ENCODE measurements around the gene OPCML.

OPCML gene

GRCh38 chr11:133291780-133292179 lies 240.5 kb downstream of the OPCML start:
- DNase-seq (ENCODE audit: low spot score): no peak

DNA sequence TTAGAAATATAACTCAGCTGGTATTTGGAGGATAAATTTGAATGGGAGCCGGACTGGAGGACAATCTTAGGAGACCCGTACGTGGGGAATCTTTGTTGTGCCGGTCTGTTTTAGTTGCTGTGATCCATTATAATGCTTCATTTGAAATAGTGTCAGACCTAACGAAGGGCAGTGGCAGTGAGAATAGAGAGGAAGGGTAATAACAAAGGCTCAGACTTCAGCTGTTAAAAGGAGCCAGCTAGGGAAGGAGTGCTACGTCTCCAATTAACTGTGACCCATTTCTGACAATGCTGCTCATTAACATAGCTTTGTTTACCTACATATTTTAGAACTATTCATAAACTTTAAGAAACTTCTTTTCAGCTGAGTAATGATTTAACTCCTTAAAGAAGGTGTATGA lies 246.9 kb downstream of the OPCML start:
- no peak for DNase-seq (ENCODE audit: low spot score)

DNA sequence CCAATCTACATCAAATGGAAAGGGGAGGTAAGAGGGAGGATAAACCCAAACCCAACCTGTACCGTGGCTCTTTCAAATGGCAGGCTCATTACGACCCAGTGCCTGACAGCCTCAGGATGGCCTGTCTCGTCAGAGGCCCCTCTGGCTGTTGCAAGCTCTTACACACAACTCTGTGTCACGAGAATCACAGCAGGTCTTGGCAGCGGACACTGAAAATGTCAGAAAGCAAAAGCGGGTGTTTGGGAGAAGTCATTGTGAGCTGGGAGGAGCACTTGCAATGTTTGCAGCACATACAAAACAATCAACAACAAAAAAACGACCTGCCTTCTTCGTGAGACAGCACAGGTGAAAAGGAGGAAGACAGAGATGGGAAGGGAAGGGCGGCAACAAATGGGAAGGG lies 248.1 kb downstream of the OPCML start:
- no peak for DNase-seq (ENCODE audit: low spot score)

DNA sequence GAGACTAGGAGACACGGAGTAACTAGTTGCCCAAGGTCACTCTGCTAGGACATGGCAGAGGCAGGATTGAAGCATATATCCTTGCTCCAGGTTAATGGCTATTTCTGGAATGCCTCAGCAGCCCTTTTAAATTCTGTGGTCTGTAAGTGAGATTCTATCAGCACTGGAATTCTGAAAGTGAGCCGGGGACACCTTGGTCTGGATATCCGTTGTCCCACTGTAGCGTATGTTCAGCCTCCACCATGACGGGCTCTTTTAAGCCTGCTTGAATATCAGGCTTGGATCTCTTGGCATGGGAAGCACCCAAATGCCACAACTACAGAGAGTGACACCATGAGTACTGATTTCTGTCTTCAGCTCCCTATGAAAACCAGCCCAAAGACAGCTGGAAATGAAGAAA lies 254.4 kb downstream of the OPCML start:
- no peak for DNase-seq (ENCODE audit: low spot score)

DNA sequence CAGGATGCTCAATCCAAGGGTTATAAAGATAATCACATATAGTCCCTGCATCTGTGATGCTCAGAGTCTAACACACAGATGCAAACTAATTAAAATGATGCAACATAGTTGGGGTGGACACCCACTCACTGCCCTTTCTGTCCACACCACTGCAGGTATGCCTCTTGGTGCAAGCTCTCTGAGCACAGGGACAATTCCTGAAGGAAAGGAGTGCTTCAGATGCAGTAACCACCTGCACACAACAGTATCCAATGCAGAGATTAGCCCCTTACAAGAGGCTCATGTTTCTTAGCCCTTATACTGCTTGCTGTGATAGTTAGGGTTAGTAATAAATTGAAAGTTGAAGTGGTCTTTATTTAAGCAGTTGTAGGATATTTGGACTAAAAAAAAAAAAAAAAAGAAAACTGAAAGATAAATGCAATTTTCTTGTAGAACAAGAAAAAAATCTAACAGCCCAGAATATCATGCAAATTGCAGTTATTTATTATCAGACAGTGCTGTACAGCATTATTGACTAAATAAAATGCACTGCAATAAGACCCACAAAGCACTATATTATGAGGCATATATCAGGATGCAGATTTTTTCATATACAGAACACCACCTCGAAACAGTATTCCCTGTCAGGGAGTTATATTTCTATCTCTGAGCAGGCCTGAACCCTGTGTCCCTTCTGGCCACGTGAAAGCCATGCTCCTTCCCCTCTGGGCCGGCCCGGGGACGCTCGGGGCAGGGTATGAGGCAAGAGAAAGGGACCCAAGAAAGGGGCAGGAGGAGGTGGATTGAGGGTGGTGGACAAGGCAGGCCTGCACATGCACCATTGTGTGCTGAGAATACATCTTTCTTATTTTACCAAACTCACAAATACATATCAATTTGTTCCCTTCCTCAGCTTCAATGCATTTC lies 260.2 kb downstream of the OPCML start:
- DNase-seq (ENCODE audit: low spot score): no peak

GRCh38 chr11:133271206-133271605 lies 261.1 kb downstream of the OPCML start:
- no peak for DNase-seq (ENCODE audit: low spot score)

GRCh38 chr11:133269267-133269666 lies 263.0 kb downstream of the OPCML start:
- no peak for DNase-seq (ENCODE audit: low spot score)

GRCh38 chr11:133266986-133267385 lies 265.3 kb downstream of the OPCML start:
- no peak for DNase-seq (ENCODE audit: low spot score)

- DNase-seq (ENCODE audit: low spot score): no peak
Measured at GRCh38 chr11:133265530-133266035, 266.7 kb downstream of the OPCML start.

DNA sequence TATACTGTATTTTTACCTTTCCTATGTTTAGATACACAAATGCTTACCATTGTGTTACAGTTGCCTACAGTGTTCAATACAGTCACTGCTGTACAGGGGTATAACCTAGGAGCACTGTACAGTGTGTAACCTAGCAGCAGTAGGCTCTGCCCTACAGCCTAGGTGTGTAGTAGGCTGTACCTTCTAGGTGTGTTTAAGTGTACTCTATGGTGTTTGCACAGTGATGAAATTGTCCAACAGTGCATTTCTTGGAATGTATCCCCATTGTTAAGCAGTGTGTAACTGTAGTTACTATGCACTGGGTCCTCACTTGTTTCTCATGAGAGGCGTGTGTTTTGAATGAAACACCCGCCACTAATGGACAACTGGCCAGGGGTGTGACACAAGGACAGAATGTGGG lies 269.0 kb downstream of the OPCML start:
- no peak for DNase-seq (ENCODE audit: low spot score)

DNA sequence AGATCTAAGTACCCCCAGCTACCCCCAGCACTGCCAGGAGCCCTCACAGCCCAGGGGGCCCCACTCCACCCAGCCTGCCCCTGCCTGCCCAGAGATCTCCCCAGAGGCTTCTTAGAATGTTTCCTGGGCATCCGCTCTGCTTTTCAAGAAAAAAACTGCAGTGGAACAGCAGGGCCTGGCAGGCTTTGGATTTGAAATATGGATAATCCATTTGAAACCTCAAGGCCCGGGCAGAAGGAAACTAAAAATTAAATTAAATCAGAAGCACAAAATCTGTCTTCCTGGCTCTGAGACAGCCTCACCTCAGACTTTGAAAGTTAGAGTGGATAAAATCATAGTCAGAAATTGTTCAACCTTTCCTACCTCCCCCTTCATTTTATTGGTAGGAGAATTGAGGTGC lies 273.6 kb downstream of the OPCML start:
- no peak for DNase-seq (ENCODE audit: low spot score)

- DNase-seq (ENCODE audit: low spot score): no peak
Measured at GRCh38 chr11:133254601-133255000, 277.7 kb downstream of the OPCML start.

- DNase-seq (ENCODE audit: low spot score): no peak
Measured at GRCh38 chr11:133253570-133253969, 278.7 kb downstream of the OPCML start.

DNA sequence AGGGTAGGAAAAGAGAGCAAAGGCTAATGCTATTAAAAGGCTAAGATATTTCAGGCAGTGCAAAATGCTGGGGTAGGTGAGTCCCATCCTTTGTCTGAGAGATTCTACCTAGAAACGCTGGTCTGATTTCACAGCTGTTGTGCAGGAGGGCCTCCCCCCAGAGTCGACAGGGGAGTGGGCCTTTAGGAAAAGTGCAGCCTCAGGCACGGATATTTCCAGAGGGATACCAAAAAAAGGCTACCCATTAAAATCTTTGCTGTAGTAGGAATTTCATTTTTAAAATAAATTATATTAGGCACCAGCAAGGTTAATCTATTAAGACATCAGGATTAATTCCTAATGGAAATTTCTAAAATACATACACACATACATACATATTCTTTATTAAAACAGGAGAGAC lies 280.5 kb downstream of the OPCML start:
- DNase-seq (ENCODE audit: low spot score): no peak

DNA sequence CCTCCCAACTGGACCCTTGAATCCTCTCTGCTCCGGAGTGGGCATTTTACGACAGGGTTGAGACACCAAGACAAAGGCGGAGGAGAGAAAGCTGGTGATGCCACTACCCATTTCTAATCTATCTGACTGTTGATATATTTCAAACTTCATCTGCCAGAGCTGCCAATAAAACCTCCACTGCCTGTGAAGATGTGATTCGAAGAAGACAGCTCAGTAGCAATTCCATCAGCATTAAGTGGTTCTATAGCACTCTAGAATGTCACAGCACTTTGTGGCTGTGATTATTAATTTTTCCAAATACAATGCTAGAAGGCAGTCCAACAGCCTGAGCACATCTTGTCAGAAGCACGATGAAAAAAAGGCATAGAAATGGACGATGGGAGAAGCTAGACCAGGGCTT lies 282.8 kb downstream of the OPCML start:
- DNase-seq (ENCODE audit: low spot score): no peak

DNA sequence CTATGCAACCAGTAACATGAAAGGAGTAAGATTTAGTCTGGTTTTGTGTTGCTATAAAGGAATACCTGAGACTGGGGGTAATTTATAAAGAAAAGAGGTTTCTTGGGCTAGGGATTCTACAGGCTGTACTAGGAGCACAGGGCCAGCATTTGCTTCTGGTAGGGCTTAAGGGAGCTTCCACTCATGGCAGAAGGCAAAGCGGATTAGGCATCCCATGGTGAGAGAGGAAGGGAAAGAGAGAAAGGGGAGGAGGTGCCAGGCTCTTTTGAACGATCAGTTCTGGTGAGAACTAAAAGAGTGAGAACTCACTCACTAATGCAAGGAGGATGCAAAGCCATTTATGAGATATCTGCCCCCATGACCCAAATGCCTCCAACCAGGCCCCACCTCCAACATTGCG lies 283.2 kb downstream of the OPCML start:
- DNase-seq (ENCODE audit: low spot score): no peak

DNA sequence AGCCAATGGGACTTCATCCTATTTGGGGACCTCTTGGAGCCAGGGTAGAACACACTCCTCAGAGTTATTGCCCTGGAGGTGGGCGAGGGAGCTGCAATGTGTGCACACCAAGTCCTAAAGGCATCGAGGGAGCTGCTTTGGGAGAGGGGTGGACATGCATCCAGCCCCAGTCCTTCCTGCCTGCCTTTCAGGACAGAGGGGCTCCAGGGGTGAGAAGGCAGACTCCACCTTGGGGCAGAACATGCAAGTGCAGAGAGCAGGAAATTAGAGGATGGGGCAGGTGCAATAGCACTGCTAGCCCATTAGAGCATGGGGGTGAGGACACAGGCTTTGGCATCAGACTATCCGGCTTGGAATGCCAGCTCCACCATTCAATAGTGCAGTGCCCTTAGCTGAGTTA lies 288.5 kb downstream of the OPCML start:
- DNase-seq (ENCODE audit: low spot score): no peak

GRCh38 chr11:133240908-133241655 lies 291.2 kb downstream of the OPCML start:
- no peak for DNase-seq (ENCODE audit: low spot score)

DNA sequence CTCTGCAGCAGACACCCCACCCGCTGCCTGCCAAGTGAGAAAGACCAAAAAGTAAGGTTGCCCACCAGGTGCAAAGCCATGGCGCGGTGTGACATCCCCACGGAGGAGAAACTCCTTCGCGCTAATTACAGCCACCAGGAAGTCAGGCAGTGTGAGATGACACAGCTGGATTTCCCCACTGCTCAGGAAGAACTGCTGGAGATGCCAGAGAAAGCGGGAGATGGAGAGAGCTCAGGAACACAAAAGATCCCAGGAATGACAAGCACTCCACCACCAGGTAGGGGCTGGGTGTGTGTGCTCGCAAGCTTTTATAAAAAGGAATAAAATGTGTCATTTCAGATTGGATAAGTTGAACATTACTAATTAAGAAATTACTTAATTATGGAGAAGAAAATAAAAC lies 292.7 kb downstream of the OPCML start:
- DNase-seq (ENCODE audit: low spot score): no peak

GRCh38 chr11:133238495-133238894 lies 293.8 kb downstream of the OPCML start:
- no peak for DNase-seq (ENCODE audit: low spot score)

GRCh38 chr11:133238027-133238426 lies 294.3 kb downstream of the OPCML start:
- DNase-seq (ENCODE audit: low spot score): no peak

GRCh38 chr11:133235381-133235780 lies 296.9 kb downstream of the OPCML start:
- no peak for DNase-seq (ENCODE audit: low spot score)

DNA sequence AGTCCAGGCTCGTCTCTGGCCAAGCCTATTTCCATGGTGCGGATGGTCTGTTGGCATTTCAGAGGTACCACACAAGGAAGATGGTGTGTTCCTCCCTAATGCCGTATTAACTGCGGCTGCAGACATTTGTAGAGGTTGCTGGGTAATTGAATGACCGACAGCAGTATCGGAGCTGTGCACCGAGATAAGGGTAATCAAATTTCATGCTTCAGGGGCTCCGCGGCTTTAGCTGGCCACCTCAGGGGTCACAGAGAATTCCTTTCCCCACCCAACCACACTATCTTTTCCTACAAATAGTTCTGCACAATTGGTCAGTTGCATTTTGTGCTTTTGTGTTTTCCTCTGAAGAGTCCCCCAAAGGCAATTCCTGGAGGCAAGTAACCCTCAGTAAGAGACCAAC lies 297.4 kb downstream of the OPCML start:
- no peak for DNase-seq (ENCODE audit: low spot score)
